ENCODE measurements around the gene KBTBD2. TPM values are rescaled to one million over a fixed set of nuclear protein-coding genes. Genes with fewer than 3 reads are reported as not detected.

KBTBD2 gene
- total RNA-seq, 2 donors from 2014 or later: 13.5 to 14.8 TPM

DNA sequence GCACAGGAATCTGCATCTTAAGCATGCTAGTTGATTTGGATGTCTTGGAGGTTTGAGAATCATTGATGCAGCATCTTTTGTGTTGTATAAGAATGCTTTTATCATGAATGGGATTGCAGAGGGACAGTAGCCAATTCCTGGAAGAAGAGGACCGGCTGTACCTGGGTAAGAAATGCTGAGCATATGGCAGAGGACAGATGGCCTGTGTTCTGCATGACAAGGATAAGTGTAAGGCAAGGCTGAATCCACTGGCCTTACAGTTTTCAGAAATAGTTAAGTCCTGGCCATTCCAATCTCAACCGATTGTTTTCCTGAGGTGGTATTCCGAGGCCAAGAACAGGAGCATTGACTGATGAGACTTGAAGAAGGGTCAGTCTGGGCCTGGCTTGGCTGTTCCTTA is 24.4 kb upstream of the KBTBD2 start:
- DNase-seq (no peak), ATAC-seq (no peak)
- TF ChIP-seq POLR2A (IDR thresholded peaks at IDR 0.05) (no peak), CTCF (IDR thresholded peaks at IDR 0.05) (no peak)
- WGBS, 2 donors: 89 to 90% methylated on average over 3 of the region's 3 CpGs
- H3K4me1 ChIP-seq: no peaks in the 10 kb centered on the region
- no peak overlapping the region for H3K4me3 ChIP-seq
- no peaks in the 10 kb centered on the region for H3K27me3 ChIP-seq
- intact Hi-C loops (cut with DNase I): no loop called here
- no peak overlapping the region for H3K27ac ChIP-seq
- peaks cover 0 to 7% of the 10 kb centered on the region in 2 donors for H3K36me3 ChIP-seq (replicated peaks in 1 of 2; ENCODE audit: insufficient read depth in 1 of 2, low read depth in 2 of 2)
- no peaks in the 10 kb centered on the region for H3K9me3 ChIP-seq

DNA sequence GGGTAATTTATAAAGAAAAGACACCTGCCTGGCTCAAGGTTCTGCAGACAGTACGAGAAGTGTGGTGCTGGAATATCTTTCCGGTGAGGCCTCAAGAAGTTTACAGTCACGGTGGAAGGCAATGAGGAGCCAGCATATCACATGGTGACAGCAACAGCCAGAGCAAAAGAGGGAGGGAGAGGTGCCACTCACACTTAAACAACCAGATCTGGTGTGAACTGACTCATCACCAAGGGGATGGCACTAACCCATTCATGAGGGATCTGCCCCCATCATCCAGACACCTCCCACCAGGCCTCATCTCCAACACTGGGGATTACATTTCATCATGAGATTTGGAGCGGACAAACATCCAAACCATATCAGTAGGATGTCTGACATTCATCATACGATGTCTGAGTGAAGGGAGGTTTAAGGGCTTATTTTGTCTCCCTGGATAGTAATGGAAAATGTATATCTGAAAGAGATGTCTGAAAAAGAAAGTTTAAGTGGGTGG is 23.5 kb upstream of the KBTBD2 start:
- intact Hi-C loops (cut with DNase I): no loop called here
- ATAC-seq: no peak
- WGBS, 2 donors: 93 to 96% methylated on average over 5 of the region's 5 CpGs
- no peaks in the 10 kb centered on the region for H3K27me3 ChIP-seq
- H3K4me3 ChIP-seq: no peak overlapping the region
- no peaks in the 10 kb centered on the region for H3K9me3 ChIP-seq
- no peaks in the 10 kb centered on the region for H3K4me1 ChIP-seq
- no peak for DNase-seq
- H3K27ac ChIP-seq: no peak overlapping the region
- peaks cover 0 to 7% of the 10 kb centered on the region in 2 donors for H3K36me3 ChIP-seq (replicated peaks in 1 of 2; ENCODE audit: insufficient read depth in 1 of 2, low read depth in 2 of 2)
- TF ChIP-seq CTCF (IDR thresholded peaks at IDR 0.05) (no peak), POLR2A (IDR thresholded peaks at IDR 0.05) (no peak)

GRCh38 chr7:32914184-32914583 is 22.6 kb upstream of the KBTBD2 start:
- WGBS, 2 donors: 100% methylated on average over 1 of the region's 1 CpG
- no peak overlapping the region for H3K4me3 ChIP-seq
- ATAC-seq: no peak
- no peak overlapping the region for H3K27ac ChIP-seq
- H3K4me1 ChIP-seq: no peaks in the 10 kb centered on the region
- H3K27me3 ChIP-seq: no peaks in the 10 kb centered on the region
- TF ChIP-seq CTCF (IDR thresholded peaks at IDR 0.05): peak in 1 of 7 experiments; percentile 7
- no peak for TF ChIP-seq POLR2A (IDR thresholded peaks at IDR 0.05)
- peaks cover 0 to 7% of the 10 kb centered on the region in 2 donors for H3K36me3 ChIP-seq (replicated peaks in 1 of 2; ENCODE audit: insufficient read depth in 1 of 2, low read depth in 2 of 2)
- no peaks in the 10 kb centered on the region for H3K9me3 ChIP-seq
- DNase-seq: no peak
- intact Hi-C loops (cut with DNase I): no loop called here

DNA sequence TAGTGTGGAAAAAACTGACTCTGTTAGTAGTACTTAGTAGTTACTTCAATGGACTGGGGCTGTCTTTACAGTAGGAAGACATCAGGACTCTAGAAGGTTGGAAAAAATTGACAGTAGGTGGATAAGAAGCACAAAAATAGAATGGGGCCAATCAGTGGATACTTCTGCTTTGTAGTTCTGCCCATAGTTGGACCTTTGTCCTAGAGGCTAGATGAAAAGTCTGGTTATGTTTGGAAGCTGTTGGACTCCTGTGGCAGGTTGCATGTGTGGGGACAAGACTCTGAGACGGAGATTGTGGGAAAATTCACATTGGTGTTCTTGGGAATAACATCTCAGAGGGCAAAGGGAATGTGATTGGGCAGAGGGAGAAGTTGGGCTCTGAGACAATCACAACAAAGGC is 18.6 kb upstream of the KBTBD2 start:
- intact Hi-C loops (cut with DNase I): no loop called here
- no peak for ATAC-seq

More for the DNA sequence above, 18.6 kb upstream of the KBTBD2 start:
- Histone ChIP-seq H3K9me3 (no peaks in the 10 kb centered on the region), H3K4me1 (peaks cover 4% of the 10 kb centered on the region), H3K27ac (no peak overlapping the region), H3K4me3 (no peak overlapping the region), H3K27me3 (no peaks in the 10 kb centered on the region), H3K36me3 (replicated peaks in 1 of 2; ENCODE audit: insufficient read depth in 1 of 2, low read depth in 2 of 2) (no peaks in the 10 kb centered on the region)
- WGBS, 2 donors: 50% methylated on average over 1 of the region's 1 CpG
- no peak for DNase-seq
- TF ChIP-seq CTCF (IDR thresholded peaks at IDR 0.05) (no peak), POLR2A (IDR thresholded peaks at IDR 0.05) (no peak)
